Keratinocyte (primary cell): ENCODE results near the gene OLFM2.

Experiments
- CTCF ChIP-seq, 3 experiments: IDR thresholded peaks in 1 of 3; conservative IDR thresholded peaks in 1 of 3; optimal IDR thresholded peaks in 1 of 3; 2 replicates in 2 of 3; 3 replicates in 1 of 3; pipeline versions ENCODE3 to v1.5.1; 2011; ENCODE audit warnings: low read length in 3 of 3, mild to moderate bottlenecking in 3 of 3, moderate library complexity in 2 of 3, control low read depth in 1 of 3, inconsistent platforms in 1 of 3; ENCODE audit not compliant: insufficient read depth in 2 of 3; ENCODE audit errors: extremely low read depth in 1 of 3
- EZH2 ChIP-seq: IDR thresholded peaks from one replicate; pipeline ENCODE4 v1.6.1; 2012; ENCODE audit warnings: inconsistent platforms, mild to moderate bottlenecking, low read length, moderate library complexity

GRCh38 chr19:9862938-9863337, 73.4 kb downstream of the OLFM2 start:
- no peak for TF ChIP-seq CTCF (optimal IDR thresholded peaks at IDR 0.05 in 1 of 3, IDR thresholded peaks at IDR 0.05 in 1 of 3, conservative IDR thresholded peaks at IDR 0.05 in 1 of 3; ENCODE audit: extremely low read depth in 1 of 3, insufficient read depth in 2 of 3, low read length in 3 of 3)
- no peak for TF ChIP-seq EZH2
